B cell (primary cell): Measurements from ENCODE around the gene GPX6.

Experiments
- EZH2 ChIP-seq: IDR thresholded peaks from 2 replicates; pipeline ENCODE4 v1.6.1; 2012; ENCODE audit warnings: borderline replicate concordance, low read depth, mild to moderate bottlenecking, moderate library complexity, low read length; ENCODE audit not compliant: insufficient read depth, poor library complexity, severe bottlenecking
- TF ChIP-seq, protein P1 (sequence below): fragments of 200-600 bp; IDR thresholded peaks from one replicate; pipeline ENCODE4 v1.8.0; 2022; ENCODE audit warnings: antibody characterized with exemption, mild to moderate bottlenecking

GRCh38 chr6:28525496-28526039, 10.0 kb upstream of the GPX6 start, which contains the start of gene GPX5:
- TF ChIP-seq, protein P1, sequence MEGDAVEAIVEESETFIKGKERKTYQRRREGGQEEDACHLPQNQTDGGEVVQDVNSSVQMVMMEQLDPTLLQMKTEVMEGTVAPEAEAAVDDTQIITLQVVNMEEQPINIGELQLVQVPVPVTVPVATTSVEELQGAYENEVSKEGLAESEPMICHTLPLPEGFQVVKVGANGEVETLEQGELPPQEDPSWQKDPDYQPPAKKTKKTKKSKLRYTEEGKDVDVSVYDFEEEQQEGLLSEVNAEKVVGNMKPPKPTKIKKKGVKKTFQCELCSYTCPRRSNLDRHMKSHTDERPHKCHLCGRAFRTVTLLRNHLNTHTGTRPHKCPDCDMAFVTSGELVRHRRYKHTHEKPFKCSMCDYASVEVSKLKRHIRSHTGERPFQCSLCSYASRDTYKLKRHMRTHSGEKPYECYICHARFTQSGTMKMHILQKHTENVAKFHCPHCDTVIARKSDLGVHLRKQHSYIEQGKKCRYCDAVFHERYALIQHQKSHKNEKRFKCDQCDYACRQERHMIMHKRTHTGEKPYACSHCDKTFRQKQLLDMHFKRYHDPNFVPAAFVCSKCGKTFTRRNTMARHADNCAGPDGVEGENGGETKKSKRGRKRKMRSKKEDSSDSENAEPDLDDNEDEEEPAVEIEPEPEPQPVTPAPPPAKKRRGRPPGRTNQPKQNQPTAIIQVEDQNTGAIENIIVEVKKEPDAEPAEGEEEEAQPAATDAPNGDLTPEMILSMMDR, result no peak
- TF ChIP-seq EZH2, result no peak
